ENCODE data around the gene OR4D2.

GRCh38 chr17:58170622-58171021 is 3.8 kb downstream of the OR4D2 start:
- TF ChIP-seq CTCF (IDR thresholded peaks at IDR 0.05) (no peak), POLR2A (IDR thresholded peaks at IDR 0.05) (no peak), POLR2AphosphoS5 (IDR thresholded peaks at IDR 0.05; ENCODE audit: insufficient read depth in 1 of 2, low read depth in 1 of 2) (no peak)

Data from vagina (tissue), 2 donors.